HCT116 (cell line): ENCODE data around the gene RLBP1.

Experiments
- CEBPB ChIP-seq: IDR thresholded peaks from 2 replicates; pipeline ENCODE4 v1.6.1; 2012; ENCODE audit warnings: low read depth
- EGR1 ChIP-seq: IDR thresholded peaks from 2 replicates; pipeline ENCODE4 v1.6.1; 2012; ENCODE audit warnings: low read depth
- ELF1 ChIP-seq: IDR thresholded peaks from 2 replicates; pipeline ENCODE4 v1.6.1; 2012; ENCODE audit warnings: low read depth, borderline replicate concordance
- EZH2 ChIP-seq: fragments of 200-600 bp; sonication (generic); IDR thresholded peaks from 2 replicates; pipeline ENCODE4 v1.6.1; 2017; ENCODE audit warnings: antibody characterized with exemption, mixed run types
- EZH2phosphoT487 ChIP-seq: fragments of 200-600 bp; IDR thresholded peaks from 2 replicates; pipeline ENCODE4 v1.6.1; 2018; ENCODE audit warnings: antibody characterized with exemption, borderline replicate concordance
- POLR2A ChIP-seq: IDR thresholded peaks from 2 replicates; pipeline ENCODE4 v1.7.0; 2011; ENCODE audit warnings: borderline replicate concordance; ENCODE audit not compliant: insufficient read depth, insufficient read length; ENCODE audit errors: extremely low read depth
- POLR2AphosphoS5 ChIP-seq: IDR thresholded peaks from 2 replicates; pipeline ENCODE4 v1.6.1; 2011; ENCODE audit warnings: mild to moderate bottlenecking, low read depth, low read length, moderate library complexity
- RAD21 ChIP-seq: IDR thresholded peaks from 2 replicates; pipeline ENCODE4 v1.6.1; 2012; ENCODE audit warnings: low read depth, mild to moderate bottlenecking
- YY1 ChIP-seq: IDR thresholded peaks from 2 replicates; pipeline ENCODE4 v1.6.1; 2011; ENCODE audit warnings: low read length, low read depth, moderate library complexity, mild to moderate bottlenecking; ENCODE audit not compliant: insufficient replicate concordance; ENCODE audit errors: extremely low read depth
- ZFX ChIP-seq: fragments of 450-650 bp; IDR thresholded peaks from 2 replicates; pipeline ENCODE4 v1.6.1; 2017
- TF ChIP-seq, protein P1 (sequence below): IDR thresholded peaks from 2 replicates; pipeline ENCODE4 v1.6.1; 2012; ENCODE audit warnings: low read depth
- TF ChIP-seq, protein P2 (sequence below), 3 experiments: fragments of 200-600 bp in 1 of 3; sonication (generic) in 1 of 3; IDR thresholded peaks in 2 of 3; conservative IDR thresholded peaks in 1 of 3; 2 replicates each; pipeline ENCODE4 v1.5.1; 2012 to 2017; ENCODE audit warnings: low read depth in 2 of 3, low read length in 2 of 3, antibody characterized with exemption in 1 of 3, borderline replicate concordance in 1 of 3, control low read depth in 1 of 3, mild to moderate bottlenecking in 1 of 3, mixed read lengths in 1 of 3, mixed run types in 1 of 3, moderate library complexity in 1 of 3; ENCODE audit not compliant: insufficient read depth in 1 of 3
- TF ChIP-seq, protein P3 (sequence below): IDR thresholded peaks from 2 replicates; pipeline ENCODE4 v1.6.1; 2012

DNA sequence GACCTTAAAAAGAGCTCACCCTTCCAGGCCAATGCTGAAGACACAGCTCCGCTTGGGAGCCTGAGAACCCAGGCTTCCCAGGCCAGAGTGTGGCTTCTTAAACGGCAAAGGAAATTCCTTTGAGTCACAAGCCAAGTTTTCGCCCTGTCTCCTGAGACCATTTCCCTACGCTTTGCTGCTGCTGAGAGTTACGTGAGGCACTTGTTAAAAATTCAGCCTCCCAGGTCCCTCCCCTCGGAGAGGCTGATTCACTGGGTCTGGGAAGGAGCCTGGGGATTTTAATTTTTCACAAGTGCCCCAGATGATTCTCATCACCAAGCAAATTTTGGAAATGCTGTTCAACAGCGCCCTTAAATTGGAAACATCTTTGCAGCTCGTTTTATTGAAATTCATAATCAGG lies 25.5 kb downstream of the RLBP1 start:
- TF ChIP-seq, protein P1, sequence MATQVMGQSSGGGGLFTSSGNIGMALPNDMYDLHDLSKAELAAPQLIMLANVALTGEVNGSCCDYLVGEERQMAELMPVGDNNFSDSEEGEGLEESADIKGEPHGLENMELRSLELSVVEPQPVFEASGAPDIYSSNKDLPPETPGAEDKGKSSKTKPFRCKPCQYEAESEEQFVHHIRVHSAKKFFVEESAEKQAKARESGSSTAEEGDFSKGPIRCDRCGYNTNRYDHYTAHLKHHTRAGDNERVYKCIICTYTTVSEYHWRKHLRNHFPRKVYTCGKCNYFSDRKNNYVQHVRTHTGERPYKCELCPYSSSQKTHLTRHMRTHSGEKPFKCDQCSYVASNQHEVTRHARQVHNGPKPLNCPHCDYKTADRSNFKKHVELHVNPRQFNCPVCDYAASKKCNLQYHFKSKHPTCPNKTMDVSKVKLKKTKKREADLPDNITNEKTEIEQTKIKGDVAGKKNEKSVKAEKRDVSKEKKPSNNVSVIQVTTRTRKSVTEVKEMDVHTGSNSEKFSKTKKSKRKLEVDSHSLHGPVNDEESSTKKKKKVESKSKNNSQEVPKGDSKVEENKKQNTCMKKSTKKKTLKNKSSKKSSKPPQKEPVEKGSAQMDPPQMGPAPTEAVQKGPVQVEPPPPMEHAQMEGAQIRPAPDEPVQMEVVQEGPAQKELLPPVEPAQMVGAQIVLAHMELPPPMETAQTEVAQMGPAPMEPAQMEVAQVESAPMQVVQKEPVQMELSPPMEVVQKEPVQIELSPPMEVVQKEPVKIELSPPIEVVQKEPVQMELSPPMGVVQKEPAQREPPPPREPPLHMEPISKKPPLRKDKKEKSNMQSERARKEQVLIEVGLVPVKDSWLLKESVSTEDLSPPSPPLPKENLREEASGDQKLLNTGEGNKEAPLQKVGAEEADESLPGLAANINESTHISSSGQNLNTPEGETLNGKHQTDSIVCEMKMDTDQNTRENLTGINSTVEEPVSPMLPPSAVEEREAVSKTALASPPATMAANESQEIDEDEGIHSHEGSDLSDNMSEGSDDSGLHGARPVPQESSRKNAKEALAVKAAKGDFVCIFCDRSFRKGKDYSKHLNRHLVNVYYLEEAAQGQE: no peak
- no peak for TF ChIP-seq POLR2AphosphoS5
- no peak for TF ChIP-seq POLR2A
- no peak for TF ChIP-seq EZH2phosphoT487
- TF ChIP-seq EGR1: no peak
- TF ChIP-seq, protein P2, sequence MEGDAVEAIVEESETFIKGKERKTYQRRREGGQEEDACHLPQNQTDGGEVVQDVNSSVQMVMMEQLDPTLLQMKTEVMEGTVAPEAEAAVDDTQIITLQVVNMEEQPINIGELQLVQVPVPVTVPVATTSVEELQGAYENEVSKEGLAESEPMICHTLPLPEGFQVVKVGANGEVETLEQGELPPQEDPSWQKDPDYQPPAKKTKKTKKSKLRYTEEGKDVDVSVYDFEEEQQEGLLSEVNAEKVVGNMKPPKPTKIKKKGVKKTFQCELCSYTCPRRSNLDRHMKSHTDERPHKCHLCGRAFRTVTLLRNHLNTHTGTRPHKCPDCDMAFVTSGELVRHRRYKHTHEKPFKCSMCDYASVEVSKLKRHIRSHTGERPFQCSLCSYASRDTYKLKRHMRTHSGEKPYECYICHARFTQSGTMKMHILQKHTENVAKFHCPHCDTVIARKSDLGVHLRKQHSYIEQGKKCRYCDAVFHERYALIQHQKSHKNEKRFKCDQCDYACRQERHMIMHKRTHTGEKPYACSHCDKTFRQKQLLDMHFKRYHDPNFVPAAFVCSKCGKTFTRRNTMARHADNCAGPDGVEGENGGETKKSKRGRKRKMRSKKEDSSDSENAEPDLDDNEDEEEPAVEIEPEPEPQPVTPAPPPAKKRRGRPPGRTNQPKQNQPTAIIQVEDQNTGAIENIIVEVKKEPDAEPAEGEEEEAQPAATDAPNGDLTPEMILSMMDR (IDR thresholded peaks at IDR 0.05 in 2 of 3, conservative IDR thresholded peaks at IDR 0.05 in 1 of 3; ENCODE audit: borderline replicate concordance in 1 of 3, insufficient read depth in 1 of 3, low read depth in 2 of 3, low read length in 2 of 3): no peak
- no peak for TF ChIP-seq RAD21
- no peak for TF ChIP-seq EZH2
- no peak for TF ChIP-seq ZFX
- TF ChIP-seq CEBPB: no peak
- TF ChIP-seq YY1: no peak
- TF ChIP-seq, protein P3, sequence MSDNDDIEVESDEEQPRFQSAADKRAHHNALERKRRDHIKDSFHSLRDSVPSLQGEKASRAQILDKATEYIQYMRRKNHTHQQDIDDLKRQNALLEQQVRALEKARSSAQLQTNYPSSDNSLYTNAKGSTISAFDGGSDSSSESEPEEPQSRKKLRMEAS: no peak
- TF ChIP-seq ELF1: no peak
